ENCODE data around the gene TMEM213. TPM values are rescaled to one million over a fixed set of nuclear protein-coding genes. Genes with fewer than 3 reads are reported as not detected.
A peak's percentile ranks its signal among the peaks of the same experiment; 100 is the strongest.

TMEM213 gene
- total and polyA plus RNA-seq, 12 donors: not detected

DNA sequence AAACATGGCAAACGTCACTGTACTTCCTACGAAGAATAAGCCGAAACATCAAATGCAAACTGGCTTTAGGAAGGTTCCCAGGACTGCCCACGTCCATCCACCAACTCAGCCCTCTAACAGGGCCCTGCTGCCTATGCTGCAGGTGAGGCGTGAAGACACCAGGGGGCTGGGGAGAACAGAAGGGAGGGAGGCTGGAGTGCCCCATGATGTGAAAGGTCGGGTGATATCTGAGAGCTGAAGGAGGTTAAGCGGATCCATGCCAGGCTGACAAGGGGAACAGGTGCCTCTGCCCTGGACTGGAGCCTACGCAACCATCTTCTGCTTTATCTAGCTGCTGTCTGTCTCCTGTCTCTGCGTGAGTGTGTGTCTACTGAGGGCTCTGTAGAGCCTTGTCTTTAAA lies 40.4 kb downstream of the TMEM213 start:
- TF ChIP-seq, protein P1, sequence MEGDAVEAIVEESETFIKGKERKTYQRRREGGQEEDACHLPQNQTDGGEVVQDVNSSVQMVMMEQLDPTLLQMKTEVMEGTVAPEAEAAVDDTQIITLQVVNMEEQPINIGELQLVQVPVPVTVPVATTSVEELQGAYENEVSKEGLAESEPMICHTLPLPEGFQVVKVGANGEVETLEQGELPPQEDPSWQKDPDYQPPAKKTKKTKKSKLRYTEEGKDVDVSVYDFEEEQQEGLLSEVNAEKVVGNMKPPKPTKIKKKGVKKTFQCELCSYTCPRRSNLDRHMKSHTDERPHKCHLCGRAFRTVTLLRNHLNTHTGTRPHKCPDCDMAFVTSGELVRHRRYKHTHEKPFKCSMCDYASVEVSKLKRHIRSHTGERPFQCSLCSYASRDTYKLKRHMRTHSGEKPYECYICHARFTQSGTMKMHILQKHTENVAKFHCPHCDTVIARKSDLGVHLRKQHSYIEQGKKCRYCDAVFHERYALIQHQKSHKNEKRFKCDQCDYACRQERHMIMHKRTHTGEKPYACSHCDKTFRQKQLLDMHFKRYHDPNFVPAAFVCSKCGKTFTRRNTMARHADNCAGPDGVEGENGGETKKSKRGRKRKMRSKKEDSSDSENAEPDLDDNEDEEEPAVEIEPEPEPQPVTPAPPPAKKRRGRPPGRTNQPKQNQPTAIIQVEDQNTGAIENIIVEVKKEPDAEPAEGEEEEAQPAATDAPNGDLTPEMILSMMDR (IDR thresholded peaks at IDR 0.05): no peak
- H3K4me1 ChIP-seq: peaks cover 0 to 15% (median 0%) of the 10 kb centered on the region in 9 donors
- H3K9me3 ChIP-seq: no peaks in the 10 kb centered on the region
- H3K36me3 ChIP-seq: no peaks in the 10 kb centered on the region
- H3K4me3 ChIP-seq: peak overlapping the region in 6 of 10 donors; percentile 10 to 49 (median 32)
- H3K27me3 ChIP-seq: no peaks in the 10 kb centered on the region
- 68% methylated on average over 9 of the region's 9 CpGs for WGBS, 2 donors
- DNase-seq: no peak
- intact Hi-C loops (cut with DNase I): loop anchor here in 1 of 10 donors (10.0 kb wide), 1 partner anchor 57 kb away; no protein-coding TSS in a partner anchor
- ATAC-seq: peak in 1 of 8 donors; percentile 27
- peak overlapping the region in 4 of 10 donors; percentile 1 to 34 (median 31) for H3K27ac ChIP-seq

DNA sequence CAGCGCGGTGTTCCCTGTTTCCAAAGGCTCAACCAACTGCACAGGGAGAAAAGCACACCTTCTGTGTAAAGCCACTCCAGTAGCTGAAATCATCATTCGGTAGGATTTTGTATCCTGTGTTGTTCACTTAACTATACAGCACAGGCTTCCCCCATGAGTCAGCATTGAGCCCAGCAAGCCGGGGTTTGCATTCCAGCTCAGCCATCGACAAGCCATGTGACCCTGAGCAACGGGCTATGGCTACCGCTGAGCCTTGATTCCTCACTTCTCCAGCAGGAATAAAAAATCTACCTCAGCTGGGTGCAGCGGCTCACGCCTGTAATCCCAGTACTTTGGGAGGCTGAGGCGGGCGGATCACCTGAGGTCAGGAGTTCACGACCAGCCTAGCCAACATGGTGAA lies 44.3 kb downstream of the TMEM213 start:
- H3K27me3 ChIP-seq: no peaks in the 10 kb centered on the region
- ATAC-seq (no peak), DNase-seq (no peak)
- 86 to 87% methylated on average over 12 of the region's 12 CpGs for WGBS, 2 donors
- H3K36me3 ChIP-seq: no peaks in the 10 kb centered on the region
- H3K4me3 ChIP-seq: no peak overlapping the region
- TF ChIP-seq, protein P1 (IDR thresholded peaks at IDR 0.05): no peak
- H3K9me3 ChIP-seq: no peaks in the 10 kb centered on the region
- H3K27ac ChIP-seq: no peak overlapping the region
- intact Hi-C loops (cut with DNase I): no loop called here
- H3K4me1 ChIP-seq: peaks cover 0 to 13% (median 0%) of the 10 kb centered on the region in 9 donors

DNA sequence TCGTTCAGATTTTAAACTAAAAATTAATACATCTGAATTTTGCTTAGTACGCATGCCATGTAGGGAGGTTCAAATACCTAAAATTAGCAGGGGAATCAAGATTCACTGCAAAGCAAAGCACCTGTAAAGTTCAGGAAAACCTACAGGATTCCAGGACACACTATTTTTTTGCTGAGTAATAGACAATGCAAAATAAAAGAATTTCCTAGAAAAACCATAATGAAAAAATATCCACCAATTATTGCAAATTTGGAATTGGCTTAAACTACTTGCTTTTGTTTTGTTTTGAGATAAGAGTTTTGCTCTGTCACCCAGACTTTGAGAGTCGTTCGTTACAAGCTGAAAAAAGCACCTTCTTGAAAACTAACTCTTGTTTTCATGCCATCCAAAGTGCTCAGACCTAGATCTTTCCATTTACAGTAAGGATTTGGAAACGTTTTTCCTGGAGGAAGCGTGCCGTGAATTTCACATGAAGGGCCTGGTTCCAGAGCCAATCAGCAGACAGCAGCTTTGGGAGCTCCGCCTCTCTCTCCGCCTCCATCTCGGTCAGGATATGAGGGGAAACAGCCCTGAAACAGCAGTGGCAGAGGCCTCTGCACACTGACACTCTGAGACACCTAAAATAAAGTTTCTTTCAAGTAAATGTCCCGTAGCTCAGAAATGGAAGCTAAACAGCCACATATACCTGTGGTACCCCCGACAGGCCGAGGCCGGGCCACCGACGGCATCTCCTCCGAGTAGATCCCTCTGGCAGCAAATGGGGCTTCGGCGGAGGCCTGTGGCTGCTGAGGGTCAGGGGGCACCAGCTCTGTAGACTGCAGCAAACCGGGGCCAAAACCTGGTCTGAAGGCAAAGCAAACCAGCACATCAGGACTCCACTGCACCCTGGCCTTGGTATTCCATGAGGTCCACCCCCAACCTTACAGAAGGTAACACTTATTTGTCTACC lies 46.1 kb downstream of the TMEM213 start:
- WGBS, 2 donors: 91 to 93% methylated on average over 20 of the region's 20 CpGs

DNA sequence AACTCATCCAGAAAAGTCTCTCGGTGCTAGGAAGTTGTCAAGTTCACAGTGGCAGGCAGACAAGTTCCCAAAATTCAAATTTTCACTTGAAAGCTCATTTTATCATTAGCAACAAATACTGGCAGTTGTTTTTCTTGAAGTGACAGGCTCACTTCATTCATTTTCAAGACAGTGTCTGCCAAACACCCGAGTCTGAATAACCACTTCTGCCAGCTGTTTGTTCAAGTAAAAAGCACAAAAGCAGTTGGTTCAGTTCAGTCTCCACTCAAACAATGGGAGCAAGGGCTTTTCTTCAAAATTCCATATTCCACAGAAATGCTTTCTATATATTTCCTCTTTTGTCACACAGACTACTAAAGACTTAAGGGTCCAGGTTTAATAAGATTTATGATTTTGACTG lies 47.9 kb downstream of the TMEM213 start:
- Histone ChIP-seq H3K27ac (no peak overlapping the region), H3K9me3 (peaks cover 0 to 6% (median 0%) of the 10 kb centered on the region in 11 donors), H3K4me3 (no peak overlapping the region), H3K27me3 (no peaks in the 10 kb centered on the region), H3K4me1 (no peaks in the 10 kb centered on the region), H3K36me3 (peaks cover 0 to 12% (median 0%) of the 10 kb centered on the region in 9 donors)
- TF ChIP-seq, protein P1 (IDR thresholded peaks at IDR 0.05): no peak
- intact Hi-C loops (cut with DNase I): no loop called here
- WGBS, 2 donors: 48 to 61% methylated on average over 2 of the region's 2 CpGs
- DNase-seq (no peak), ATAC-seq (no peak)

More for the DNA sequence above, 46.1 kb downstream of the TMEM213 start:
- H3K36me3 ChIP-seq: no peaks in the 10 kb centered on the region
- TF ChIP-seq, protein P1 (IDR thresholded peaks at IDR 0.05): no peak
- no peaks in the 10 kb centered on the region for H3K9me3 ChIP-seq
- intact Hi-C loops (cut with DNase I): no loop called here
- DNase-seq (no peak), ATAC-seq (peak in 1 of 8 donors; percentile 26)
- no peak overlapping the region for H3K4me3 ChIP-seq
- H3K27ac ChIP-seq: no peak overlapping the region
- H3K27me3 ChIP-seq: no peaks in the 10 kb centered on the region
- H3K4me1 ChIP-seq: no peaks in the 10 kb centered on the region

Data from heart right ventricle (tissue), 16 donors.